Measurements from ENCODE around the gene EHBP1L1. TPM values are rescaled to one million over a fixed set of nuclear protein-coding genes. Genes with fewer than 3 reads are reported as not detected.

Gene EHBP1L1
- total RNA-seq, 3 donors from 2014 or later, result 28.0 to 68.8 (median 33.4) TPM

DNA sequence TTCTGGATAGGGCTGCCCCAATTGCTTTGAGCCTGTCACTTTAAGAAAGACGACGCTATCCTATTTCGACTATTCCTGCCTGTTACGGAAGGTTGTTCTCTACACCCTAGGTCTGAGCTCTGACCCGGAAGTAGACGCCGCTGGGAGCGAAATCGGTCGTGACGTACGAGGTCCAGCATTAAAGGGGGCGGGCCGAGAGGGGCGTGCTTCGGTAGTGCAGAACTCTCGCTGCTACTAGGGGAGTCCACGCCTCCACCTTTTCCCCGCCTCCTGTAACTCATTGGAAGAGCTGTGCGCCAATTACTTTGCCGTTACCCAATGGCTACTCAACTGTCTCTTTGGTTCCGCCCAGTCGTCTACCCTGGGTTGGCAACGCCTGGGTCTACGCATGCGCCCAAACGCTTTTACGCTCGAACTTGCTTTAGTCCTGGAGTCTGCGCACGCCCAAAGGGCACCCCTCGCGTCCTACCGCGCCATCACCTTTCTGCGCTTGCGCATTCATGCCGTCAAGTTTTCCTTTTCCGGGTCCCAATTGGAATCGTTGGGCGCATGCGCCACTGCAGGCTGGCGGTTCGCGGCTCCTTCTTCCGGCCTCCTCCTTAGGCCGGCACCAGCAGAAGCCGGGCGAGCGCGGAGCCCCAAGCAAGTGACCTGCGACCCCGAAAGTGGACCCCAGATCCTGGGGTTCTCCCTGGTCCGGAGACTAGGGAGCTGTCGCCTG lies 39.5 kb downstream of the EHBP1L1 start, which contains the start of gene PCNX3:
Gene PCNX3, plus strand, starts transcription at position 548 of the 721 bp plus-strand sequence. CDS start 536 bp downstream, outside the sequence.
- intact Hi-C loops (cut with DNase I; ENCODE audit: low total_unique reads), result no loop called here
- Histone ChIP-seq H3K27ac (peak within 1 kb of the TSS; percentile 93 to 97), H3K36me3 (no peaks in the 10 kb centered on the region), H3K9me3 (no peaks in the 10 kb centered on the region), H3K4me3 (peak within 1 kb of the TSS; percentile 95 to 97 (median 97)), H3K27me3 (no peaks in the 10 kb centered on the region), H3K4me1 (peaks cover 12 to 29% of the 10 kb centered on the region in 2 donors)
- peak; percentile 36 to 80 (median 57) for TF ChIP-seq POLR2AphosphoS5 (IDR thresholded peaks at IDR 0.05)
- peak; percentile 42 for TF ChIP-seq POLR2A (IDR thresholded peaks at IDR 0.05)
- TF ChIP-seq, protein P1, sequence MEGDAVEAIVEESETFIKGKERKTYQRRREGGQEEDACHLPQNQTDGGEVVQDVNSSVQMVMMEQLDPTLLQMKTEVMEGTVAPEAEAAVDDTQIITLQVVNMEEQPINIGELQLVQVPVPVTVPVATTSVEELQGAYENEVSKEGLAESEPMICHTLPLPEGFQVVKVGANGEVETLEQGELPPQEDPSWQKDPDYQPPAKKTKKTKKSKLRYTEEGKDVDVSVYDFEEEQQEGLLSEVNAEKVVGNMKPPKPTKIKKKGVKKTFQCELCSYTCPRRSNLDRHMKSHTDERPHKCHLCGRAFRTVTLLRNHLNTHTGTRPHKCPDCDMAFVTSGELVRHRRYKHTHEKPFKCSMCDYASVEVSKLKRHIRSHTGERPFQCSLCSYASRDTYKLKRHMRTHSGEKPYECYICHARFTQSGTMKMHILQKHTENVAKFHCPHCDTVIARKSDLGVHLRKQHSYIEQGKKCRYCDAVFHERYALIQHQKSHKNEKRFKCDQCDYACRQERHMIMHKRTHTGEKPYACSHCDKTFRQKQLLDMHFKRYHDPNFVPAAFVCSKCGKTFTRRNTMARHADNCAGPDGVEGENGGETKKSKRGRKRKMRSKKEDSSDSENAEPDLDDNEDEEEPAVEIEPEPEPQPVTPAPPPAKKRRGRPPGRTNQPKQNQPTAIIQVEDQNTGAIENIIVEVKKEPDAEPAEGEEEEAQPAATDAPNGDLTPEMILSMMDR (IDR thresholded peaks at IDR 0.05), result peak in 1 of 3 donors; percentile 7
- DNase-seq (ENCODE audit: low spot score in 2 of 2), result peak; percentile 100

DNA sequence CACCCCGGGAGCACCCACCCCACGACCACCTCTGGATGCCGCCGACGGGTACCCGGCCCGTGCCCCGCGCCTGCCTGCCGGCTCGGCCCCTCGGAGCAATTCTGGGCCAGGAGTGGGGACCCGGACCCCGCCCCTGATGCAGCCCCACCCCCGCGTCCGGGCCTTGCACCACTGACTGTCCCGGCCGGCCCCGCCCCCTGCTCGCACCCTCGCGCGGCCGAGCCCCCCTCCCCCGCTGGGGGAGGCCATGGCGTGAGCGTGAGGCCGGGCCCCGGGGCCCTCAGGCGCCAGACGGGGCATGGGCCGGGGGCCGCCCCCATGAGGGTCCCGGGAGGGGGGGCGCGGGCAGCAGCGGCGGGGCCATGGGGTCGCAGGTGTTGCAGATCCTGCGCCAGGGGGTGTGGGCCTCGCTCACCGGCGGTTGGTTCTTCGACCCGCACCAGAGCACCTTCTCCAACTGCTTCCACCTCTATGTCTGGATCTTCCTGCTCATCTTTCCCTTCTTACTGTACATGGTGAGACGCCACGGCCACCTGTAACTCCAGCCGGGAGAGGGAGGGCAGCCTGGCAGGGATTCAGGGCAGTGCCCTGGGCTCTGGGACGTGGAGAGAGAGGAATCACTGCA lies 40.2 kb downstream of the EHBP1L1 start:
- intact Hi-C loops (cut with DNase I; ENCODE audit: low total_unique reads), result no loop called here
- DNase-seq (ENCODE audit: low spot score in 2 of 2), result no peak

DNA sequence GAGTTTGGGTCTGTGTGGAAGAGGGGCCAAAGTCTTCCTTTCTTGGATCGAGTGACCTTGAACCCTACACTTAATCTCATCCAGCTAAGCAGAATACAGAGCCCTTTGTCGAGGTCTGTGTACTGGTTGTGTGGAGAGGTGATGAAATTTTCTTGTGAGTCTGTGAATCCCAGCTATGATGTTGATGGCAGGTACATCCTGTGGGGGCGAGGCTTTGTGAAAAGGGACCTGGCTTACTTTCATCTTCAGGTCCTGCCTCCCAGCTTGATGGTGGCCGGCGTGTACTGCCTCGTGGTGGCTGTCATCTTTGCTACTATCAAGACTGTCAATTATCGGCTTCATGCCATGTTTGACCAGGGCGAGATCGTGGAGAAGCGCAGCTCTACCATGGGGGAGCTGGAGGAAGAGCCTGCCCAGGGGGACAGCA lies 40.7 kb downstream of the EHBP1L1 start:
- Histone ChIP-seq H3K4me3 (peak overlapping the region; percentile 95 to 97 (median 97)), H3K27me3 (no peaks in the 10 kb centered on the region), H3K4me1 (peaks cover 6 to 27% of the 10 kb centered on the region in 2 donors), H3K9me3 (no peaks in the 10 kb centered on the region), H3K27ac (peak overlapping the region; percentile 93 to 97), H3K36me3 (no peaks in the 10 kb centered on the region)
- intact Hi-C loops (cut with DNase I; ENCODE audit: low total_unique reads), result no loop called here
- no peak for DNase-seq (ENCODE audit: low spot score in 2 of 2)
- TF ChIP-seq, protein P1 (IDR thresholded peaks at IDR 0.05), result no peak
- TF ChIP-seq POLR2AphosphoS5 (IDR thresholded peaks at IDR 0.05) (no peak), POLR2A (IDR thresholded peaks at IDR 0.05) (no peak)

More for the DNA sequence above, 40.2 kb downstream of the EHBP1L1 start:
- H3K27ac ChIP-seq, result peak overlapping the region; percentile 93 to 97
- TF ChIP-seq POLR2AphosphoS5 (IDR thresholded peaks at IDR 0.05) (no peak), POLR2A (IDR thresholded peaks at IDR 0.05) (no peak)
- TF ChIP-seq, protein P1 (IDR thresholded peaks at IDR 0.05), result no peak
- H3K4me1 ChIP-seq, result peaks cover 11 to 29% of the 10 kb centered on the region in 2 donors
- no peaks in the 10 kb centered on the region for H3K27me3 ChIP-seq
- no peaks in the 10 kb centered on the region for H3K9me3 ChIP-seq
- H3K36me3 ChIP-seq, result no peaks in the 10 kb centered on the region
- H3K4me3 ChIP-seq, result peak overlapping the region; percentile 95 to 97 (median 97)

DNA sequence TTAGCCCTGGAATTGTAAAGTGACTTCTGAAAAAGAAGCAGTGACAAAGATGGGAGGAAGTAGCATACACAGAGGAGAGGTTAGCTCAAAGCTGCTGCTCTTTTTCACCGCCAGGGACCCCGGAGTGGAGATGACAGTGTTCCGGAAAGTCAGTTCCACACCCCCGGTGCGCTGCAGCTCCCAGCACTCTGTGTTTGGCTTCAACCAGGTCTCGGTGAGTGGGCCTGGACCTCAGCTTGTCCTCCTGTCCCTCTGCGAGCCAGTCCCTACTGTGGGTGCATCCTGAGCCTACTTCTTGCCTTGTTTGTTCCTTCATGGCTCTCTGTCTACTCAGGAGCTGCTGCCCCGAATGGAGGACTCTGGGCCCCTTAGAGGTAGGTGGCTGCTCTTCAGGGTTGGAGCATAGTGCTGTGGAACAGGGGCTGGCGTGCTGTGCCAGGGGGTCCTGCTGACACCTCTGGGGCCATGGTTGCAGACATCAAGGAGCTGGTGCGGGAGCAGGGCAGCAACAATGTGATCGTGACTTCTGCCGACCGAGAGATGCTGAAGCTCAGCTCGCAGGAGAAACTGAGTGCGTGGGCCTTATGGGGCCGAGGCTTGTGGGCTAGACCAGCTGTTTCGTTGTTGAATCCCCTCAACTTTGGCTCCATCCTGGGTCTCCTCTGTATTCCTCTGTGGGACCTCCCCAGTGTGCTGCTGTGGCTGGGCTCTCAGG lies 41.4 kb downstream of the EHBP1L1 start:
- DNase-seq (ENCODE audit: low spot score in 2 of 2), result no peak
- TF ChIP-seq POLR2AphosphoS5 (IDR thresholded peaks at IDR 0.05) (no peak), POLR2A (IDR thresholded peaks at IDR 0.05) (no peak)
- TF ChIP-seq, protein P1 (IDR thresholded peaks at IDR 0.05), result no peak
- intact Hi-C loops (cut with DNase I; ENCODE audit: low total_unique reads), result no loop called here
- Histone ChIP-seq H3K4me3 (peak overlapping the region in 2 of 3 donors; percentile 97), H3K27ac (no peak overlapping the region), H3K27me3 (no peaks in the 10 kb centered on the region), H3K36me3 (no peaks in the 10 kb centered on the region), H3K9me3 (no peaks in the 10 kb centered on the region), H3K4me1 (peaks cover 6 to 20% of the 10 kb centered on the region in 2 donors)
